HepG2 (cell line): ENCODE results near the gene CHCHD6. TPM values are rescaled to one million over a fixed set of nuclear protein-coding genes. Genes with fewer than 3 reads are reported as not detected.

Source experiments
- ATAC-seq: fragments of 200-7000 bp; cut with Tn5 transposase; 3 replicates; pipeline ENCODE4 v1.9.1; 2020; ENCODE audit warnings: mild to moderate bottlenecking, moderate library complexity
- BruUV-seq: library from RNA; stranded (reverse); fragments of 400-500 nt; replicated peaks from 2 replicates; lab custom pipeline; 2021; lab: Mats Ljungman, UMichigan
- CTCF ChIA-PET: fragments of 300-600 bp; formaldehyde crosslinking; extraction: SDS; loops from one replicate; lab custom pipeline; 2021; ENCODE audit warnings: low total read pairs, inconsistent platforms, low intra/inter-chr PET ratio; lab: Yijun Ruan, JAX
- POLR2A ChIA-PET: fragments of 350-600 bp; sonication (Branson Sonifier 250); formaldehyde crosslinking; loops from one replicate; lab custom pipeline; 2020; ENCODE audit warnings: antibody characterized with exemption, inconsistent platforms; lab: Yijun Ruan, JAX
- DNase-seq: peaks from one replicate; pipeline ENCODE4 v3.0.0-alpha.2; 2015; ENCODE audit warnings: low spot score
- FAIRE-seq: peaks from 3 replicates; lab custom pipeline; 2011; peaks lifted over from hg19 to GRCh38; lab: Jason Lieb, UNC
- H2AFZ ChIP-seq: one replicate; pipeline ENCODE4 v1.6.1; 2011; ENCODE audit warnings: low read length, inconsistent platforms
- H3K27ac ChIP-seq: fragments of 300-600 bp; 3 replicates; pipeline ENCODE4 v1.8.0; 2011; ENCODE audit warnings: mixed run types, mild to moderate bottlenecking, mixed read lengths, low read length, inconsistent platforms; ENCODE audit not compliant: insufficient read depth; ENCODE audit errors: extremely low read length
- H3K27me3 ChIP-seq, 2 experiments: fragments of 200-600 bp in 1 of 2; 2 replicates in 1 of 2; 3 replicates in 1 of 2; pipeline versions ENCODE4 v1.6.0 to v1.8.0; 2011; ENCODE audit warnings: low read length in 2 of 2, mild to moderate bottlenecking in 2 of 2, moderate library complexity in 2 of 2, inconsistent platforms in 1 of 2; ENCODE audit not compliant: insufficient read depth in 2 of 2, control insufficient read depth in 1 of 2
- H3K36me3 ChIP-seq, 2 experiments: fragments of 200-600 bp in 1 of 2; replicated peaks in 1 of 2; 2 replicates in 1 of 2; 3 replicates in 1 of 2; pipeline versions ENCODE4 v1.5.1 to v1.8.0; 2011; ENCODE audit warnings: low read length in 2 of 2, inconsistent platforms in 1 of 2; ENCODE audit not compliant: insufficient read depth in 2 of 2, control insufficient read depth in 1 of 2
- H3K4me1 ChIP-seq: 2 replicates; pipeline ENCODE4 v1.5.1; 2012; ENCODE audit warnings: low read length, inconsistent platforms; ENCODE audit not compliant: insufficient read depth
- H3K4me2 ChIP-seq: 2 replicates; pipeline ENCODE4 v1.6.0; 2011; ENCODE audit warnings: low read depth, low read length, inconsistent platforms
- H3K4me3 ChIP-seq, 3 experiments: fragments of 200-600 bp in 1 of 3; sonication (generic), shearing (Covaris generic) in 1 of 3; replicated peaks in 1 of 3; 2 replicates each; pipeline ENCODE4 v1.5.1; 2011 to 2016; ENCODE audit warnings: low read length in 3 of 3, inconsistent platforms in 2 of 3, low read depth in 2 of 3, mild to moderate bottlenecking in 2 of 3, control low read depth in 1 of 3, mixed read lengths in 1 of 3; ENCODE audit not compliant: insufficient read depth in 1 of 3
- H3K79me2 ChIP-seq: one replicate; pipeline ENCODE4 v1.6.1; 2011; ENCODE audit warnings: low read length, inconsistent platforms; ENCODE audit not compliant: insufficient read depth
- H3K9ac ChIP-seq: 2 replicates; pipeline ENCODE4 v1.6.0; 2011; ENCODE audit warnings: mild to moderate bottlenecking, low read depth, low read length, inconsistent platforms; ENCODE audit not compliant: insufficient read depth
- H3K9me3 ChIP-seq: 2 replicates; pipeline ENCODE4 v1.5.1; 2012; ENCODE audit warnings: mild to moderate bottlenecking, low read length
- H4K20me1 ChIP-seq: 2 replicates; pipeline ENCODE4 v1.6.0; 2011; ENCODE audit warnings: inconsistent platforms, mild to moderate bottlenecking, low read length, moderate library complexity; ENCODE audit not compliant: insufficient read depth
- HNRNPK ChIP-seq: fragments of 200-400 bp; formaldehyde crosslinking; IDR thresholded peaks from 2 replicates; pipeline ENCODE4 v1.6.1; 2018; ENCODE audit warnings: low read length, low read depth, moderate library complexity, mild to moderate bottlenecking; ENCODE audit not compliant: poor library complexity, severe bottlenecking
- KLF16 ChIP-seq, 2 experiments: sonication (generic) in 1 of 2; formaldehyde crosslinking in 1 of 2; IDR thresholded peaks; 2 replicates each; pipeline versions ENCODE4 v1.6.1 to v1.8.0; 2016 to 2023; ENCODE audit warnings: missing genetic modification reagents in 2 of 2, missing compliant biosample characterization in 1 of 2
- KMT2A ChIP-seq: sonication (generic); formaldehyde crosslinking; IDR thresholded peaks from 2 replicates; pipeline ENCODE4 v1.4.0; 2020; ENCODE audit warnings: missing genetic modification reagents
- NR2F6 ChIP-seq, 2 experiments: IDR thresholded peaks; 2 replicates each; pipeline ENCODE4 v1.6.1; 2016; ENCODE audit warnings: antibody characterized with exemption in 1 of 2, mild to moderate bottlenecking in 1 of 2
- PHB2 ChIP-seq: fragments of 450-650 bp; IDR thresholded peaks from 2 replicates; pipeline ENCODE4 v1.6.1; 2018; ENCODE audit not compliant: partially characterized antibody
- RFX5 ChIP-seq: IDR thresholded peaks from 2 replicates; pipeline ENCODE4 v1.6.1; 2011; ENCODE audit warnings: low read depth, low read length, improper control_type of control experiment
- SNAPC2 ChIP-seq: sonication (generic); formaldehyde crosslinking; IDR thresholded peaks from 2 replicates; pipeline ENCODE4 v1.8.1; 2022; ENCODE audit warnings: mild to moderate bottlenecking, missing genetic modification reagents
- STAT5B ChIP-seq: sonication (generic); formaldehyde crosslinking; IDR thresholded peaks from 2 replicates; pipeline ENCODE4 v1.4.0; 2020; ENCODE audit warnings: missing genetic modification reagents
- TBP ChIP-seq: sonication (generic); formaldehyde crosslinking; IDR thresholded peaks from 2 replicates; pipeline ENCODE4 v1.5.0; 2020; ENCODE audit warnings: missing genetic modification reagents
- ZNF207 ChIP-seq: fragments of 450-650 bp; IDR thresholded peaks from 2 replicates; pipeline ENCODE4 v1.6.1; 2016; ENCODE audit warnings: antibody characterized with exemption, borderline replicate concordance
- ZNF530 ChIP-seq: sonication (generic); formaldehyde crosslinking; IDR thresholded peaks from 2 replicates; pipeline ENCODE4 v1.5.0; 2020; ENCODE audit warnings: low read depth, mild to moderate bottlenecking, missing genetic modification reagents
- ZNF614 ChIP-seq: IDR thresholded peaks from 2 replicates; pipeline ENCODE4 v1.6.1; 2018; ENCODE audit warnings: missing biosample characterization, missing genetic modification reagents, inconsistent platforms, borderline replicate concordance
- ZNF775 ChIP-seq: sonication (generic); formaldehyde crosslinking; IDR thresholded peaks from 2 replicates; pipeline ENCODE4 v1.4.0; 2020; ENCODE audit warnings: missing genetic modification reagents, mild to moderate bottlenecking, moderate library complexity, borderline replicate concordance
- WGBS: methylation state at CpG from one replicate; pipeline ENCODE4 v1.1.6; 2017; ENCODE audit warnings: low lambda C conversion rate; 5-methylcytosine and 5-hydroxymethylcytosine counted together
- in situ Hi-C: cut with HindIII; loops from 2 replicates; pipeline ENCODE4 v1.10.0; 2017; ENCODE audit warnings: low pct_unique_long_range_greater_than_20kb; ENCODE audit not compliant: extremely low pct_ligation_motif_present
- intact Hi-C: fragments of 100-400 bp; cut with micrococcal nuclease; formaldehyde crosslinking; loops from one replicate; pipeline ENCODE4 v1.10.0; 2022; ENCODE audit not compliant: unreplicated experiment
- polyA plus RNA-seq, 8 experiments: library from polyadenylated mRNA; depleted of rRNA in 3 of 8; stranded (reverse) in 7 of 8; unstranded in 1 of 8; fragments of >200 nt; fragmentation: Illumina TruSeq in 4 of 8; extraction: Trizol in 4 of 8; gene quantifications; 2 replicates each; pipeline versions ENCODE4 v1.2.1 to v1.2.3, GENCODE V29; 2011 to 2016; ENCODE audit warnings: low read depth in 4 of 8, missing spikeins in 1 of 8, mixed read lengths in 1 of 8; ENCODE audit not compliant: insufficient read depth in 1 of 8
- total RNA-seq, 5 experiments: library from RNA; depleted of rRNA; stranded (reverse); fragments of >200 nt; fragmentation: Illumina TruSeq; extraction: Trizol; gene quantifications; 2 replicates each; pipeline ENCODE4 v1.2.3, GENCODE V29; 2016; ENCODE audit warnings: low read depth in 1 of 5
- TF ChIP-seq, protein P1 (sequence below): sonication (generic); formaldehyde crosslinking; IDR thresholded peaks from 2 replicates; pipeline ENCODE4 v1.4.0; 2020; ENCODE audit warnings: low read depth, mild to moderate bottlenecking, missing genetic modification reagents

The CHCHD6 gene
- total and polyA plus RNA-seq, 2 of the 13 experiments (the other 11 are each of a cell fraction or from before 2014, with no cell fraction given), result 20.3 to 20.8 TPM

DNA sequence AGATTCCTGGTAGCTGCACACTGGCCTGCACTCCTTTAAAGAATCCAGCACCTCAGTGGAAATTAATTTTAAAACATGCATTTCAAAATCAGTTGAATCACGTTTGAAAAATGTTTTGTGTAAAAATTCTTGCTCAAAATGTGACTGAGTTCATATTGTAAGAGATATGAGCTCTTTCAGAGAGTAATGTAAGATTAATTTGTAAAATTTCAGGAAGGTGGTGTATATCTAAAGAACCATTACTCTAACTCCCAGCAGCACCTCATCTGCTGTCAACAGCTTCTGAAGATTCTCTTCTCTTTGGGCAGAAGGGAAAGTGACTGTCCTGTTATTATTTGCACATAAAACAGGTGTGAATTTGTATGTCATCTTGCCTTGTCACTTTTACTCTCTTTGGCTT is 181.4 kb downstream of the CHCHD6 start:
- Histone ChIP-seq H4K20me1 (no peaks in the 10 kb centered on the region), H2AFZ (no peak overlapping the region), H3K79me2 (no peaks in the 10 kb centered on the region), H3K4me3 (no peak overlapping the region), H3K9ac (no peak overlapping the region), H3K4me1 (peaks cover 9% of the 10 kb centered on the region), H3K36me3 (0 out of 5 replicates have a peak, but pooled peaks cover 0 to 1% of the 10 kb centered on the region in 2 experiments), H3K9me3 (no peaks in the 10 kb centered on the region), H3K27ac (no peak overlapping the region), H3K27me3 (no peaks in the 10 kb centered on the region; a peak in 1 of 5 replicates), H3K4me2 (no peak overlapping the region)
- TF ChIP-seq TBP (CRISPR knock-in tag), result no peak
- no peak for TF ChIP-seq KLF16 (CRISPR knock-in tag; IDR thresholded peaks at IDR 0.05)
- no peak for TF ChIP-seq KMT2A (CRISPR knock-in tag)
- TF ChIP-seq ZNF207, result no peak
- TF ChIP-seq ZNF530 (CRISPR knock-in tag), result no peak
- TF ChIP-seq, protein P1, sequence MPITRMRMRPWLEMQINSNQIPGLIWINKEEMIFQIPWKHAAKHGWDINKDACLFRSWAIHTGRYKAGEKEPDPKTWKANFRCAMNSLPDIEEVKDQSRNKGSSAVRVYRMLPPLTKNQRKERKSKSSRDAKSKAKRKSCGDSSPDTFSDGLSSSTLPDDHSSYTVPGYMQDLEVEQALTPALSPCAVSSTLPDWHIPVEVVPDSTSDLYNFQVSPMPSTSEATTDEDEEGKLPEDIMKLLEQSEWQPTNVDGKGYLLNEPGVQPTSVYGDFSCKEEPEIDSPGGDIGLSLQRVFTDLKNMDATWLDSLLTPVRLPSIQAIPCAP, result no peak
- TF ChIP-seq HNRNPK, result no peak
- TF ChIP-seq PHB2, result no peak
- TF ChIP-seq ZNF614 (CRISPR knock-in tag), result no peak
- TF ChIP-seq SNAPC2 (CRISPR knock-in tag), result no peak
- no peak for TF ChIP-seq ZNF775 (CRISPR knock-in tag)
- TF ChIP-seq STAT5B, result no peak
- TF ChIP-seq NR2F6 (IDR thresholded peaks at IDR 0.05), result no peak
- no peak for TF ChIP-seq NR2F6 (CRISPR knock-in tag; IDR thresholded peaks at IDR 0.05)
- no peak for TF ChIP-seq RFX5
- WGBS, result 33% methylated on average over 1 of the region's 1 CpG
- intact Hi-C loops, result no loop called here
- DNase-seq (no peak), ATAC-seq (no peak), FAIRE-seq (no peak)
- ChIA-PET POLR2A (no interaction called here), CTCF (no interaction called here)
- no TSS peak for BruUV-seq
- in situ Hi-C loops, result no loop called here
